ENCODE measurements around the gene ST8SIA5.

The ST8SIA5 gene

GRCh38 chr18:46641917-46642316, 114.9 kb downstream of the ST8SIA5 start:
- H3K27ac ChIP-seq, result no peak overlapping the region
- no peak for TF ChIP-seq CTCF (conservative IDR thresholded peaks at IDR 0.05)

GRCh38 chr18:46639386-46639785, 117.5 kb downstream of the ST8SIA5 start:
- TF ChIP-seq CTCF (conservative IDR thresholded peaks at IDR 0.05), result no peak
- no peak overlapping the region for H3K27ac ChIP-seq

GRCh38 chr18:46636040-46636630, 120.7 kb downstream of the ST8SIA5 start:
- TF ChIP-seq CTCF (conservative IDR thresholded peaks at IDR 0.05), result no peak
- no peak overlapping the region for H3K27ac ChIP-seq

- no peak for TF ChIP-seq CTCF (conservative IDR thresholded peaks at IDR 0.05)
- no peak overlapping the region for H3K27ac ChIP-seq
These were observed 124.3 kb downstream of the ST8SIA5 start for GRCh38 chr18:46632401-46633071.

GRCh38 chr18:46630991-46631390, 125.9 kb downstream of the ST8SIA5 start:
- no peak overlapping the region for H3K27ac ChIP-seq
- no peak for TF ChIP-seq CTCF (conservative IDR thresholded peaks at IDR 0.05)

GRCh38 chr18:46630160-46630559, 126.7 kb downstream of the ST8SIA5 start:
- no peak for TF ChIP-seq CTCF (conservative IDR thresholded peaks at IDR 0.05)
- H3K27ac ChIP-seq, result no peak overlapping the region

GRCh38 chr18:46629361-46629760, 127.5 kb downstream of the ST8SIA5 start:
- TF ChIP-seq CTCF (conservative IDR thresholded peaks at IDR 0.05), result no peak
- no peak overlapping the region for H3K27ac ChIP-seq
